Measurements from ENCODE around the gene SSPN.

DNA sequence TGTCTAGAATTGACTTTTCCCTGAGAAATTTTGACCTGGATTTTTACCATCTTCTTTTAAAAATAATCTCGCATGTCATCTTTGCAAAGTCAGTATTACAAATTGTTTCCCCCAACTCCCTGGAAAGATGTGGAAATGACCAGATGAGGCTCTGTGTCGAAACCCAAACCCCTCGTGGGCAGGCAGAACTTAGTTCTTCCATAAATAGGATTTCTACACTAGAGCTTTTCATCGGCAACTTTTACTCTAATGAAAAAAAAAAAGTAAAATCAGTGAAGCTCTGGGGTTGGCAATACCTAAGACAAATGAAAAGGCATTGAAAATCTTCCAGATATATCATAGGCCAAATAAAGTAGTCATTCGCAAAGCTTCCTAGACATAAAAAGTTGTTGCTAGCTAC is 17.0 kb downstream of the SSPN start:
- TF ChIP-seq YY1 (IDR thresholded peaks at IDR 0.05; ENCODE audit: insufficient read depth, insufficient read length) (no peak), ZNF274 (IDR thresholded peaks at IDR 0.05; ENCODE audit: low read depth, low read length) (no peak), SUZ12 (IDR thresholded peaks at IDR 0.05; ENCODE audit: extremely low read depth, insufficient read depth, insufficient read length) (no peak)
